Stimulated activated CD8-positive, alpha-beta memory T cell treated with anti-CD3 and anti-CD28 coated beads, Interleukin-7, amount 100 ng/mL, for 4 hours (primary cell): ENCODE results near the gene NFYB.
"Not testable (repeated sequence)": the region's sequence is repeated elsewhere in the genome, so short reads cannot be mapped to it uniquely, and the experiment has no call there.

ENCODE experiments used
- DNase-seq, 2 donors: peaks; one replicate each; pipeline ENCODE4 v3.0.0-alpha.2; 2020; ENCODE audit warnings: low read depth in 2 of 2

Gene NFYB

GRCh38 chr12:104115587-104115975 is 22.4 kb downstream of the NFYB start:
- DNase-seq = no peak

- DNase-seq = not testable (repeated sequence)
Observed at GRCh38 chr12:104114834-104115586, 23.0 kb downstream of the NFYB start.

GRCh38 chr12:104109446-104110271 is 28.4 kb downstream of the NFYB start:
- DNase-seq = no peak

DNA sequence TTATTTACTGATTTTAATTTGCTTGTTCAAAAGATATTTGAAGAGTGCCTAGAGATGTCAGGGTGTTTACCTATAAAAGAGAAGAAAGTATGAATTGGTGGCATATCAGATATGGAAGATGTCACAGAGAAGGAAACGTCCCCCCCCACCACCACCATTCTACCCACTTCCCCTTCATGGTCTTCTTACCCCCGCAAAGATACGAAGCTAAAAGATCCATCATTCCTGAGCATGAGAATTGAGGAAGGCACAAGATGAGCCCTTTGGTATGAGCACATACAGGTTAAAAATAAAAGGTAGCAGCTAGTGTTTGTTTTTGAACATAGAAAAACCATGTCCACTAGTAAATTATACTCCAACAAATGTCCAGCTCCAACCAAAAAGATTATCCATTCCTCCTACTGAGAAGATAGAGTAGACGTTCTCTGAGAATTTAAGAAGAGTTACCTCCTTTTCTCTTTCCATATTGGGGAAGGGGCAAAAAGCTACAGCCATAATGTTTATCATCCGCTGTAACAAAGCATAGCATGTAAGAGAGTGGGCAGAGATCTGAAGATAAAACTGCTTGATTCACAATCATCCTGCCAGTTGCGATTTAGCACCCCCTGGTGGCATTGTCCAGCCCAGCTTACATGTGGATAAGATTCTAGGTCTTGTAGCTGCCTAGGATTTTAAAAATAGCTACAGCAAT is 29.1 kb downstream of the NFYB start:
- peak; percentile 70 to 85 for DNase-seq

- no peak for DNase-seq
Observed at GRCh38 chr12:104106965-104107364, 31.0 kb downstream of the NFYB start.

- no peak for DNase-seq
Observed at GRCh38 chr12:104105461-104105860, 32.5 kb downstream of the NFYB start.

DNA sequence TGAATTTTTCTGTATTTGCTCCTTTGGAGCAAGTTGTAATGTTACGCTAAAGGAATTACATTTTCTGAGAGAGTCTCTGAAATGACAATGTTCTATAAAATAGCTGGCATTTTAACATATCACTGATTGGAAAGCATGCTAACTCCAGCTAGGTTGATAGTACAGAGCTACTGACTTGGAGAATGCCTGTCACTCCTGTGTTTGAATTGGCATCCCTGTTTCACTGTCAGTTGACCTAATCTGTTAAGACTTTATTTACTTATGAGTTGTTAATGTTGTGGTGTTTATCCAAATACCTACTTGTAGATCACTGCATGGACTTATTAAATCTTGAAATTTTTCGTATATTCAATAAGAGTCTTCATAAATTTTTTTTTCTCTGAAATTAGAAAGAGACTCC is 40.1 kb downstream of the NFYB start:
- no peak for DNase-seq

DNA sequence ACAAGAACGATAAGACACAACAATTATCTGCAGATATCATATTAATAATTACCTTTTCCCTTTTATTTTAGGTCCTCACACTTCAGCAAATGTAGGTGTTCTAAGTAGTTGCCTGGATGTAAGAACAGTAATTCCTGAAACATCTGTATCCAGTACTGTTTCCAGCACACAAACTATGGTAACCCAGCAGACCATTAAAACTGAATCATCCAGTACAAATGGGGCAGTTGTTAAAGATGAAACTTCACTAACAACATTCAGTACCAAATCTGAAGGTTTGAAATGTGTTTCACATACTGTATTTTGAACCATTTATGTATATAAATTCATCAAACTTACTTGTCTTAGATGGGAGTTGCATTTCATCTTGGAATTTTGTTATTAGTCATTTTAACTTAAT is 42.7 kb downstream of the NFYB start:
- no peak for DNase-seq

GRCh38 chr12:104094284-104094683 is 43.7 kb downstream of the NFYB start:
- DNase-seq = no peak

DNA sequence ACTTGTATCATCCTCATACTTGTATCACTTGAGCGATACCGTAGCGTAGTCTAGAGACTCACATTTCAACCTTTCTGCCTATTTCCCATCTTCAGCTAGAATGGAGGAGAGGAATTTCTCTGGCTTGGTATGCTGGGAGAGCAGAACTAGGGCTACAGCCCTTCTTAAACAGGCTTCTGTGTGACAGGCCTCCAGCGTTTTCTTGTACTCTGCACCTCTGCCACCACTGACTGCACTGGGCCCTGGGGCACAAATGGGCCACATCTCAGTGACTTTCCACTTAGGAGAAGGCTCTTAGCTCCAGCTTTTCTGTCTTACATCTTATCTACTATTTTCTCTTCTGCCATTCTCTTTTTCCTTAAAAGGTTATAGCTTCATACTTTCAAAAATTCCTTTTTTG is 46.9 kb downstream of the NFYB start:
- DNase-seq = no peak

GRCh38 chr12:104090685-104091084 is 47.3 kb downstream of the NFYB start:
- DNase-seq = no peak

DNA sequence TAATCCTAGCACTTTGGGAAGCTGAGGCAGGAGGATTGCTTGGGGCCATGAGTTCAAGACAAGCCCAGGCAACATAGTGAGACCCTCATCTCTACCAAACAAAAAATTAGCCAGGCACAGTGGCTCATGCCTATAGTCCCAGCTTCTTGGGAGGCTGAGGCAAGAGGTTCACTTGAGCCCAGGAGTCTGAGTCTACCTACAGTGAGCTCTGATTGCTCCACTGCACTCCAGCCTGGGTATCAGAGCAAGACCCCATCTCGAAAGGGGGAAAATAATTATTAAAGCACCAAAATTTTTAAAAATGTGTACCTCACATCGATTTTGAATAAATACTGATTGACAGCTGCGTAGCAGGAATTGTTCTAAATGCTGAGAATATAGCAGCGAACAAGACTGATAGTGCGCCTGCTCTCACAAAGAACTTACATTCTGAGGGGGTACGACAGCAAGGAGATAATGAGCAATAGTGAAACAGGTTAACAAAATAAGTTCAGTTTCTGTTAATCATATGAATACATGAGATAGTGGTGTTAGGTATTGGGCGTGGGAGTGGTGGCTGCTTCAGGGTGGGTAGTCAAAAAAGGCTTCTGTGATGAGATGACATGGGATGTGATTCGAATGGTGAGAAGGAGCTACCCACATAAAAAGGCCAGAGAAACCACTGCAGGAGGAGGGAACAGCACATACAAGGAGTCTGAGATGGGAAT is 54.1 kb downstream of the NFYB start:
- no peak for DNase-seq

GRCh38 chr12:104080764-104081163 is 57.2 kb downstream of the NFYB start:
- no peak for DNase-seq

DNA sequence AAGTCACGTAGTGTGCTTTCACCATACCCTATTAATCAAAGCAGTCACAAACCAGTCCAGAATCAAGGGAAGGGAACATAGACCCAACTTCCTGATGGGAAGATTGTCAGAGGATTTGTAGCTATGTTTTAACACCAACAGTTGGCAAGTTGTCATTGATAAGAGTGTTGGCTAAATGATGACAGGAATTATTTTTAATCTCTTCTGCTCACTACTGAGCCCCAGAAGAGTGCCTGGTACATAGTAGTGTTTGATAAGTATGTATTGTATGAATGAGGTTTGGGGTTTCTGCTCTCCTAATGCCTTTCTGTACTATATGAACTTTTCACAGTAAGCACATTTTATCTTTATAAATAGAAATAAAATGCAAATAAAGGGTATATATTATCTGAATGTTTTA is 59.0 kb downstream of the NFYB start:
- no peak for DNase-seq

DNA sequence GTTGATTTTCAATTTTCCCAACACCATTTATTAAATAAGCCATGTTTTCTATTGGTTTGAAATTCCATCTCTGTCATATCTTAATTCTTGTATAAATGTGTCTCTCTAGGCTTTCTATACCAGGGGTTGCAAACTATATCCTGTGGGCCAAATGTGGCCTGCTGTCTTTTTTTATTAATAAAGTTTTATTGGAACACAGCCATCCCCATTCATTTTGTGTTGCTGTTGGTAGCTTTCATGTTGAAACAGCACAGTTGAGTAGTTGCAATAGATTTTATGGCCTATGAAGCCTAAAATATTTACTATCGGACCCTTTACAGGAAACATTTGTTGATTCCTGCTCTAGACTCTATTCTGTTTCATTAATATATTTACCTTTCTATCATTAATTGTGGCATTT is 64.3 kb downstream of the NFYB start:
- no peak for DNase-seq

DNA sequence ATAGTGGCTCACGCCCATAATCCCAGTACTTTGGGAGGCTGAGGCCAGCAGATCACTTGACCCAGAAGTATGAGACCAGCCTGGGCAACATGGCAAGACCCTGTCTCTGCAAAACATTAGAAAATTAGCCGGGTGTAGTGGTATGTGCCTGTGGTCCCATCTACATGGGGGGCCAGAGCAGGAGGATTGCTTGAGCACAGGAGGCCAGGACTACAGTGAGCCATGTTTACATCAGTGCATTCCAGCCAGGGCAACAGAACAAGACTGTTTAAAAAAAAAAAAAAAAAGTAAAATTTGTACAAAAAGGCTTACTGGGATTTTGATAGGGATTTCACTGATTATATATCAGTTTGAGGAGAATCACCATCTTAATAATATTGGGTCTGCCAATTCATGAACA is 65.9 kb downstream of the NFYB start:
- DNase-seq = no peak
